K562 (cell line): ENCODE data around the gene LRRC3. TPM values are rescaled to one million over a fixed set of nuclear protein-coding genes. Genes with fewer than 3 reads are reported as not detected.

Experiments
- BHLHE40 ChIP-seq: IDR thresholded peaks from 2 replicates; pipeline ENCODE4 v1.6.1; 2011; ENCODE audit warnings: low read length, improper control_type of control experiment
- CAMTA2 ChIP-seq: fragments of 250-450 bp; sonication (Bioruptor Pico); conservative IDR thresholded peaks from 2 replicates; pipeline ENCODE4 v1.5.1; 2022
- CC2D1A ChIP-seq: fragments of 450-650 bp; IDR thresholded peaks from 2 replicates; pipeline ENCODE4 v1.6.1; 2017; ENCODE audit warnings: mild to moderate bottlenecking
- CCNT2 ChIP-seq: IDR thresholded peaks from 2 replicates; pipeline ENCODE4 v1.6.1; 2011; ENCODE audit warnings: borderline replicate concordance, low read depth, mild to moderate bottlenecking, moderate library complexity, mixed read lengths, low read length; ENCODE audit not compliant: insufficient read length; ENCODE audit errors: extremely low read depth
- CREM ChIP-seq: IDR thresholded peaks from 2 replicates; pipeline ENCODE4 v1.6.1; 2014; ENCODE audit warnings: antibody characterized with exemption, low read depth
- CTBP1 ChIP-seq: fragments of 450-650 bp; IDR thresholded peaks from 2 replicates; pipeline ENCODE4 v1.6.1; 2016; ENCODE audit warnings: borderline replicate concordance
- L3MBTL2 ChIP-seq: fragments of 450-650 bp; IDR thresholded peaks from 2 replicates; pipeline ENCODE4 v1.6.1; 2016; ENCODE audit warnings: mild to moderate bottlenecking, moderate library complexity
- MGA ChIP-seq: fragments of 450-650 bp; IDR thresholded peaks from 2 replicates; pipeline ENCODE4 v1.6.1; 2016; ENCODE audit warnings: mild to moderate bottlenecking, moderate library complexity
- NFE2 ChIP-seq: IDR thresholded peaks from 2 replicates; pipeline ENCODE4 v1.6.1; 2014; ENCODE audit warnings: antibody characterized with exemption, low read depth
- NRF1 ChIP-seq, 2 experiments: fragments of 450-650 bp; IDR thresholded peaks in 1 of 2; conservative IDR thresholded peaks in 1 of 2; 2 replicates each; pipeline ENCODE4 v1.6.1; 2014; ENCODE audit warnings: mild to moderate bottlenecking in 2 of 2
- RBM14 ChIP-seq: fragments of 200-400 bp; formaldehyde crosslinking; IDR thresholded peaks from 2 replicates; pipeline ENCODE4 v1.6.1; 2018; ENCODE audit warnings: low read depth, mild to moderate bottlenecking, low read length, moderate library complexity, borderline replicate concordance; ENCODE audit not compliant: insufficient read depth
- SMC3 ChIP-seq: conservative IDR thresholded peaks from 2 replicates; pipeline ENCODE4 v1.6.1; 2011; ENCODE audit warnings: low read depth, low read length, improper control_type of control experiment; ENCODE audit not compliant: insufficient read depth
- TCFL5 ChIP-seq: fragments of 250-450 bp; sonication (Bioruptor Pico); conservative IDR thresholded peaks from 2 replicates; pipeline ENCODE4 v1.6.1; 2021; ENCODE audit warnings: mild to moderate bottlenecking, moderate library complexity, matching md5 sums
- polyA plus RNA-seq, 8 experiments: library from polyadenylated mRNA; depleted of rRNA in 4 of 8; stranded (reverse) in 5 of 8; unstranded in 3 of 8; fragments of >200 nt; fragmentation: Nextera tagmentation in 2 of 8; fragmentation: Illumina TruSeq in 1 of 8; extraction: Ambion mirVana in 2 of 8; extraction: Trizol in 1 of 8; gene quantifications; 2 replicates each; pipeline versions ENCODE4 v1.2.1 to v1.2.3, GENCODE V29; 2011 to 2014; ENCODE audit warnings: inconsistent platforms in 1 of 8, missing spikeins in 1 of 8
- total RNA-seq, 7 experiments: library from RNA; depleted of rRNA in 6 of 7; stranded (reverse); fragments of >200 nt in 6 of 7; fragmentation: Illumina TruSeq in 2 of 7; extraction: Trizol in 2 of 7; gene quantifications; 2 replicates each; pipeline versions ENCODE4 v1.2.1 to v1.2.3, GENCODE V29; 2011 to 2021; ENCODE audit warnings: low replicate concordance in 1 of 7

The LRRC3 gene
- total and polyA plus RNA-seq, 9 of the 15 experiments (the other 6 are each of a cell fraction or from before 2014, with no cell fraction given): 0.04 TPM; not detected in 7

DNA sequence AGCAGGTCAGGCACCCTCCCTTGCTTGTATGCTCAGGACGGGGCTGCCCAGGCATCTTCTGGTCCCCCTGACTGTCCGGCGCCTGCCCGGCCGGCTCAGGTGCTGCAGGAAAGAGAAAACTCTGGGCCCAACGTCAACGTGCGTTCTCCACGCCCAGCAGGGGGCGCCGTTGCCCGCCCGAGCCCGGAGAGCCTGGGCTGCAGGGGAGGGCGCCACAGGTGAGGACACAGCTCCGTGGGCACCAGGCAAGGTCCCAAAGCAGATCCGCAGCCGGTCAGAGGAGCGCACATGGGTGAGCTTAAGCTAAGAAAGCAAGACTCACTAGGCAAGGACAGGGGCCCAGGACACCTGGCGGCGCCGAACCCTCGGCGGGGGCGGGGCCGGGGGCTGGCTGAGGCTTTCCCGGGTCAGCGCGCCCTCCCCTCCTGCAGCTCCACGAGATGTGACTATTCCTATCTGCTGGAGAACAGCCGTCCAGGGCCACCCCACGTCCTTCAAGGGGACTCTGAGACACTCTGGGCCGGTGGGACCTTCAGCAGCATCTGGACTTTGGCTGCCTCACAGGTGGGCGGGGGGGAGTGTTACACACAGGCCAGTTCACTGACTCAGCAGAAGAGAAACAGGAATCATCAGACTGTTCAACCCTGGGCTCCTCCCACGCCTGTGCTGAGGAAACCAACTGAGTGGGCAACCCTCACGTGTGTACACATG lies 55.4 kb downstream of the LRRC3 start (continued):
- no peak for TF ChIP-seq MGA
- peak; percentile 18 to 39; a peak in 2 of 4 replicates for TF ChIP-seq NRF1 (conservative IDR thresholded peaks at IDR 0.05 in 1 of 2, IDR thresholded peaks at IDR 0.05 in 1 of 2)
- peak; percentile 24; the same call in 1 of the 2 replicates for TF ChIP-seq L3MBTL2
- TF ChIP-seq SMC3: peak; percentile 92
- TF ChIP-seq CC2D1A: peak; percentile 61
- 0 out of 2 replicates have a peak, but pooled peaks have one; percentile 39 for TF ChIP-seq RBM14
- TF ChIP-seq TCFL5 (CRISPR knock-in tag): no peak
- TF ChIP-seq CAMTA2 (CRISPR knock-in tag): no peak
- TF ChIP-seq CTBP1: peak; percentile 52; the same call in 1 of the 2 replicates
- peak; percentile 63 for TF ChIP-seq NFE2
- TF ChIP-seq CCNT2: no peak
- peak; percentile 68 for TF ChIP-seq CREM
- TF ChIP-seq BHLHE40: peak; percentile 46; the same call in 1 of the 2 replicates
